ENCODE measurements around the gene SORCS1. TPM values are rescaled to one million over a fixed set of nuclear protein-coding genes. Genes with fewer than 3 reads are reported as not detected.

Gene SORCS1
- polyA plus RNA-seq, 1 donor (not counting 4 experiments of a cell fraction or from before 2014, with no cell fraction given): not detected

GRCh38 chr10:106919871-106920282 lies 244.6 kb downstream of the SORCS1 start:
- Histone ChIP-seq H3K4me2 (ENCODE audit: control insufficient read depth, extremely low read depth, insufficient read depth, low read depth, low read length) (no peak overlapping the region), H3K4me1 (ENCODE audit: control insufficient read depth, extremely low read depth, insufficient read depth, low read length) (no peaks in the 10 kb centered on the region), H3K4me3 (ENCODE audit: control insufficient read depth in 2 of 3, extremely low read depth in 1 of 3, insufficient read depth in 2 of 3, low read depth in 1 of 3, low read length in 3 of 3) (no peak overlapping the region), H3K9me3 (ENCODE audit: control insufficient read depth, low read depth, low read length) (no peaks in the 10 kb centered on the region), H4K20me1 (ENCODE audit: control insufficient read depth, extremely low read depth, insufficient read depth, low read length) (no peaks in the 10 kb centered on the region), H2AFZ (ENCODE audit: control insufficient read depth, low read length) (no peak overlapping the region), H3K36me3 (ENCODE audit: control insufficient read depth in 2 of 2, extremely low read depth in 1 of 2, insufficient read depth in 2 of 2, low read length in 2 of 2) (no peaks in the 10 kb centered on the region), H3K79me2 (ENCODE audit: control insufficient read depth, insufficient read depth, low read length) (no peaks in the 10 kb centered on the region), H3K9me1 (ENCODE audit: control insufficient read depth, extremely low read depth, insufficient read depth, low read length) (no peaks in the 10 kb centered on the region), H3K27ac (ENCODE audit: control insufficient read depth, insufficient read depth, low read length) (no peak overlapping the region), H3K27me3 (ENCODE audit: control insufficient read depth, extremely low read depth, insufficient read depth, low read length) (no peaks in the 10 kb centered on the region), H3K9ac (ENCODE audit: control insufficient read depth, extremely low read depth, insufficient read depth, low read length) (no peak overlapping the region)
- DNase-seq (ENCODE audit: low read depth, low spot score): no peak
- dilution Hi-C loops (cut with MboI; ENCODE audit: extremely low pct_ligation_motif_present, low sequenced_read_pairs): no loop called here
- TF ChIP-seq EZH2 (IDR thresholded peaks at IDR 0.05; ENCODE audit: low read length) (no peak), CTCF (optimal IDR thresholded peaks at IDR 0.05 in 1 of 3, IDR thresholded peaks at IDR 0.05 in 1 of 3, conservative IDR thresholded peaks at IDR 0.05 in 1 of 3; ENCODE audit: extremely low read depth in 1 of 3, insufficient read depth in 2 of 3, low read length in 3 of 3) (no peak)
- no peak for FAIRE-seq

DNA sequence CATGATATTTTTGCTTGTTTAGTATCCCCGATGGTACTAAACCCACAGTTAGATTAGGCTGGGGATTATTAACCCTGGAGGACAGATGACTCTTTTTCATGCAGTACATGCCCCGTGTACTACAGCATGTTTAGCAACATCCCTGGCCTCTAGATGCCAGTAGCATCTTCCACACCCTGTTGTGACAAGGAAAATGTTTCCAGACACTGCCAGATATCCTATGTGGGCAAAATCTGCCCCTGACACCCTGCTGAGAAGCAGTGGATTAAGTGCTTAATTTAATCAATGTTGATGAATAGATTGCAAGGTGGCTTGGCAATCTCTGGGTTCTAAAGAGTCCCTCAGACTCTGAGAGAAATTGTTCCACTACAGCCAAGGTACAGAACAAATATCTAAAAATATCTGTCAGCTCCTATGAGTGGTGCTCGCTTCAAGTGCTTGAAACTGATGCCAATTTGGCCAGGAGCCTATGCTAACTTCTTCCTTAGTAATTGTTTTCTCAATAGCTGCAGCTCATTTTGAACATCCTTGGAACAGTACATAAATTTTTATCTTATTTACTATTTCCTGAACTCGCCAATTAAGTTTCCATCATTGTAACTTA lies 247.0 kb downstream of the SORCS1 start:
- H3K9me3 ChIP-seq (ENCODE audit: control insufficient read depth, low read depth, low read length): no peaks in the 10 kb centered on the region
- TF ChIP-seq CTCF (optimal IDR thresholded peaks at IDR 0.05 in 1 of 3, IDR thresholded peaks at IDR 0.05 in 1 of 3, conservative IDR thresholded peaks at IDR 0.05 in 1 of 3; ENCODE audit: extremely low read depth in 1 of 3, insufficient read depth in 2 of 3, low read length in 3 of 3) (no peak), EZH2 (IDR thresholded peaks at IDR 0.05; ENCODE audit: low read length) (no peak)
- H3K4me2 ChIP-seq (ENCODE audit: control insufficient read depth, extremely low read depth, insufficient read depth, low read depth, low read length): no peak overlapping the region
- no peak overlapping the region for H3K4me3 ChIP-seq (ENCODE audit: control insufficient read depth in 2 of 3, extremely low read depth in 1 of 3, insufficient read depth in 2 of 3, low read depth in 1 of 3, low read length in 3 of 3)
- H3K79me2 ChIP-seq (ENCODE audit: control insufficient read depth, insufficient read depth, low read length): no peaks in the 10 kb centered on the region
- H3K27ac ChIP-seq (ENCODE audit: control insufficient read depth, insufficient read depth, low read length): no peak overlapping the region
- H3K27me3 ChIP-seq (ENCODE audit: control insufficient read depth, extremely low read depth, insufficient read depth, low read length): no peaks in the 10 kb centered on the region
- DNase-seq (ENCODE audit: low read depth, low spot score): no peak
- H3K9ac ChIP-seq (ENCODE audit: control insufficient read depth, extremely low read depth, insufficient read depth, low read length): no peak overlapping the region
- no peaks in the 10 kb centered on the region for H3K36me3 ChIP-seq (ENCODE audit: control insufficient read depth in 2 of 2, extremely low read depth in 1 of 2, insufficient read depth in 2 of 2, low read length in 2 of 2)
- dilution Hi-C loops (cut with MboI; ENCODE audit: extremely low pct_ligation_motif_present, low sequenced_read_pairs): no loop called here
- no peak overlapping the region for H2AFZ ChIP-seq (ENCODE audit: control insufficient read depth, low read length)
- no peaks in the 10 kb centered on the region for H3K4me1 ChIP-seq (ENCODE audit: control insufficient read depth, extremely low read depth, insufficient read depth, low read length)
- no peaks in the 10 kb centered on the region for H3K9me1 ChIP-seq (ENCODE audit: control insufficient read depth, extremely low read depth, insufficient read depth, low read length)
- H4K20me1 ChIP-seq (ENCODE audit: control insufficient read depth, extremely low read depth, insufficient read depth, low read length): no peaks in the 10 kb centered on the region
- FAIRE-seq: no peak

Data from keratinocyte (primary cell).